Embryonic facial prominence (tissue), 1 donor: ENCODE results near the gene EXOSC10.
"Not testable (repeated sequence)": the region's sequence is repeated elsewhere in the genome, so short reads cannot be mapped to it uniquely, and the experiment has no call there.

Experiments used
- DNase-seq: peaks from one replicate; pipeline ENCODE4 v3.0.0-alpha.2; 2016; ENCODE audit errors: extremely low spot score

EXOSC10 gene

DNA sequence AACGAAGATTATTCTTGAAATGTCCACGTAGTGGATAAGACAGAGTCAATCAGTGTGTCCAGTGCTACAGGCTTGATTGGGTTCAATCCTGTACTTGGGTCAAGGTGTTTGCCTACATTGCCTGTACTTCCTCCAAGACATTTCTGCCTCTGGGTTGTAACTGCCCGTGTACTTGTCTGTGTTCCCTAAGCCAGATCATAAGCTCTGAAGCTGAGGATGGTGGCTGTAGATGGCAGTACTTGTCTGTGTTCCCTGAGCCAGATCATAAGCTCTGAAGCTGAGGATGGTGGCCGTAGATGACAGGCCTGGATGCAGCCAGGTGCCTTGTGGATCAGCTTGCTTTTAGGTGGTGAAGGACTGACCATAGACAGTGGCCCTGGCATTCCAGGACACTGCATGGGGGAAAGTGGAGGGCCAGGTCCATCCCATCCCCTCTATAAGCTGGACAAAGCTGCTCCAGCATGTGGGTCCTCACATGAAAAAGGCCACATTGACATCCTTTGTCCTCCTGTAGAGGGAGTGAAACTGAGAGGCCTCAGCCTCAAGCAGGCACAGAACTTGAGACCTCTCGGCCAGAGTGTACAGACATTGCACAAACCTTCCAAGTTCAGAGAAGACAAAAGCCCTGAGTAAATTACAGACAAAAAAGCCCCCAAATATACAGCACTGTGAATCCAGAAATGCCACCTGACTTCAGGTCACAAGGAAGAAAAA lies 37.9 kb downstream of the EXOSC10 start:
- DNase-seq = no peak

- DNase-seq = peak; percentile 78
Observed at GRCh38 chr1:11059968-11060830, 39.5 kb downstream of the EXOSC10 start, which contains the start of gene SRM. SRM (minus strand) TSS chr1:11060018; CDS start chr1:11059943, 75 bp downstream.

- no peak for DNase-seq
Observed at GRCh38 chr1:11059155-11059967, 40.3 kb downstream of the EXOSC10 start.

DNA sequence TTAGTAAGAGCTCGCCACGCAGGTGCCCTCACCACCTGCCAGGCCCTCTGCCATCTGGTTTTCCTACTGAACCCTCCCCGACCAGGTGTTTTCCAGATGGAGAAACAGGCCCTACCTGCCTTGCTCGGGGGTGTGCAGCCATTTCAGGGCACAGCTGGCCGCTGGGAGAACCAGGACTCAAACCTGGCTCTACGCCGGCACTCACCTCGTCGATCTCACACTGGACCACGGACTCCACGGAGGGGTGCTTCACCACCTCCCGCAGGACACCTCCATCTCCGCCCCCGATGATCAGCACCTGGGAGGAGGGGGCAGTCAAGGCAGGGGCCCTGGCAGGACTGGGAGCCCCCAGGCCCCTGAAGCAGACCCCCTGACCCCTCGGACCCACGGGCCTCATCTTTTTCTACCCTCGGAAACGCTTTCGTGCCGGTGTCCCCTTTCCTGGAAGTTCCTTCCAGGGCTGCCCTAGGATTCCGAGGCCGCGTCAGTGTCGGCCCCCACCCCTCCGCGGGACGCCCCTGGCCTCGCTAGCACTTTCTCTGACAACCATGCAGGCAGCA lies 41.0 kb downstream of the EXOSC10 start:
- DNase-seq = no peak

DNA sequence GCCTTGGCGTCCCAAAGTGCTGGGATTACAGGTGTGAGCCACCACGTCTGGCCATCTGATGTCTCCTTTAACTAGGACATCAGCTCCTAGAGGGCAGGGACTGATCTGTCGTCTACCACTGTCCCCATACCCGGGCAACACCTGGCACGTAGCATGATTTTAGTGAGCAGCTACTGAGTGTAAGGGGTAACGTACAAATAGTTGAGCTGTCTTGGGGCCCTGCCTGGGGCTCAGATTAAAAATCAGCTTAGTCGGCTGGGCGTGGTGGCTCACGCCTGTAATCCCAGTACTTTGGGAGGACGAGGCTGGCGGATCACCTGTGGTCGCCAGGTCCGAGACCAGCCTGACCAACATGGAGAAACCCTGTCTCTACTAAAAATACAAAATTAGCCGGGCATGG lies 41.6 kb downstream of the EXOSC10 start:
- DNase-seq = no peak

- DNase-seq = no peak
Observed at GRCh38 chr1:11057477-11057876, 42.2 kb downstream of the EXOSC10 start.

GRCh38 chr1:11056504-11056903 lies 43.2 kb downstream of the EXOSC10 start:
- no peak for DNase-seq

DNA sequence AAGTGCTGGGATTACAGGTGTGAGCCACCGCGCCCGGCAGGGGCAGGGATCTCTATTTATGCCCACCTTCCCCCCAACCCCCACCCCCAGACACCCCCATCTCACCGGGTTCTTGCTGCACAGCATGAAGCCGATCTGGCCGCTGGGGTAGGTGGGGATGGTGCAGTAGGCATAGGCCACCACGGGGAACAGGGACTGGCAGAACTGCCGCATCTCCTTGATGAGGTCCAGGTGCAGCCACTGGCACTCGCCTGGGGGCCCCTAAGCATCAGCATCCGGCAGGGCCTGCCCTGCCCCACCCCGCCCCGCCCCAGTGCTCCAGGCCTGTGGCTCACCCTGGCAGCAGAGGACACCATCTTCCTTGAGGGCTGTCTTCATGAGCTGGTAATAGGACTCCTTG lies 44.0 kb downstream of the EXOSC10 start:
- no peak for DNase-seq

GRCh38 chr1:11054666-11055065 lies 45.0 kb downstream of the EXOSC10 start:
- DNase-seq = no peak

- no peak for DNase-seq
Observed at GRCh38 chr1:11054181-11054580, 45.5 kb downstream of the EXOSC10 start.

GRCh38 chr1:11053758-11054137 lies 45.9 kb downstream of the EXOSC10 start:
- no peak for DNase-seq

DNA sequence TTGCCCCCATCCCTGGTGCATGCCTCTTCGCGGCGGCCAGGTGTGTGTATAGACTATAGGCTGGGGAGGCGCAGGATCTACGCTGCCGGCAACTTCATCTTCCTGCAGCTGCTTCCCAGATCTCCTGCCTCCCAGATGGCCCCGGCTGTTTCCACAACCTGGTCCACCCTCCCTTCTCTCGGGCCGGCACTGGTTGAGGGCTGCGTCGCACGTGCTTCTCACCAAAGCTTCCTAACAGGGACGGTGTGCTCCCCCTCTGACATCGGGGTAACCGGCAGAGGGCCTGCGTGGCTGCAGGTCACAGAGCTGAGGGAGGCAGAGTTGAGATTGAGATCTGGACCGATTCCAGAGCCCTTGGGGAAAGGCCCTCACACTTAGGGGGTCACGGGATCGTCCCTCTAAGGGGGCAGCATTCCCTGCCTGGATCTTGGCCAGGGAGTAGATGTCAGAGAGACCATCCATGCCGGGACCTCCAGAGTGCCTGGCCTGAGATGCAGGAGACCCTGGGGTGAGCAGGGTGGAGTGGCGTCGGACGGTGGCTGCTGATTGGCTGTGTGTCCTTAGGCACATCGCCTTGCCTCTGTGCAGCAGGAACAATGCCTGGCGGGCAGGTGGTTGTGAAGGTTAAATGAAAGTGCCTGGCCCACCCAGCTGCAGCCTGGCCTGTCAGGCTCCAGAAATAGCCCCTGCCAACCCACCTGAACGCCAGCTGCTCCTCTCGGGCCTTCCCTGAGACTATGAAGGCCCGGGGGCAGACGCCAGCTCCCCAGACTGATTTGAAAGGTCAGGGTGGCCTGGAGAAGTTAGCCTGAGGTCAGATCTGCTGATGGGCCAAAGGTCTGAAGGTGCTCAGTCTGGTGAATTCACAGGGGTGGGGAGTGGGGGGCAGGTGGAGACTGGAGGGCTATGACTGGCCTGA lies 46.6 kb downstream of the EXOSC10 start:
- DNase-seq = no peak

DNA sequence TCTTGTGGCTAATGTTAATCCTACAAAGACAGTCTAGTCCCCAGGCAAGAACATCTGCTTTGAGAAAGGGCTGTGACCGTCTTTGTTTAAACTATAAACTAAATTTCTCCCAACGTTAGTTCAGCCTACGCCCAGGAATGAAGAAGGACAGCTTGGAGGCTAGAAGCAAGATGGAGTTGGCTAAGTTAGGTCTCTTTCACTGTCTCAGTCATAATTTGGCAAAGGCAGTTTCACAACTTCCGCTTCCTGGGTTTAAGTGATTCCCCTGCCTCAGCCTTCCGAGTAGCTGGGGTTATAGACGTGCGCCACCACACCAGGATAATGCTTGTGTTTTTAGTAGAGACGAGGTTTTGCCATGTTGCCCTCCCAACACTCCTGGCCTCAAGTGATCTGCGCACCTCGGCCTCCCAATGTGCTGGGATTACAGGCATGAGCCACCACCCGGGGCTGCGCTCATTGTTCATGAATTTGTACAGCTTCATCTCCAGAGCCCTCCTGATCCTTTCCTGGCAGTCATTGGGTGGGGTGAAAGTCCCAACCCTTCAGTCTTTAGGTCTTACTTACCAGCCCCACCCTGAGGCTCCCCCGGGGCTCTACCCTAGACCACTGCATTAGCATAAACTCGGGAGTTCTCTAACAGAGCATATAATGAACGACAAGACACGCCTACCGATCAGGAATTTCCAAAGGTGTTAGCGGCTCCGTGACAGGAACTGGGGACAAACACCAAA lies 47.7 kb downstream of the EXOSC10 start:
- no peak for DNase-seq

- not testable (repeated sequence) for DNase-seq
Observed at GRCh38 chr1:11051121-11051520, 48.5 kb downstream of the EXOSC10 start.

DNA sequence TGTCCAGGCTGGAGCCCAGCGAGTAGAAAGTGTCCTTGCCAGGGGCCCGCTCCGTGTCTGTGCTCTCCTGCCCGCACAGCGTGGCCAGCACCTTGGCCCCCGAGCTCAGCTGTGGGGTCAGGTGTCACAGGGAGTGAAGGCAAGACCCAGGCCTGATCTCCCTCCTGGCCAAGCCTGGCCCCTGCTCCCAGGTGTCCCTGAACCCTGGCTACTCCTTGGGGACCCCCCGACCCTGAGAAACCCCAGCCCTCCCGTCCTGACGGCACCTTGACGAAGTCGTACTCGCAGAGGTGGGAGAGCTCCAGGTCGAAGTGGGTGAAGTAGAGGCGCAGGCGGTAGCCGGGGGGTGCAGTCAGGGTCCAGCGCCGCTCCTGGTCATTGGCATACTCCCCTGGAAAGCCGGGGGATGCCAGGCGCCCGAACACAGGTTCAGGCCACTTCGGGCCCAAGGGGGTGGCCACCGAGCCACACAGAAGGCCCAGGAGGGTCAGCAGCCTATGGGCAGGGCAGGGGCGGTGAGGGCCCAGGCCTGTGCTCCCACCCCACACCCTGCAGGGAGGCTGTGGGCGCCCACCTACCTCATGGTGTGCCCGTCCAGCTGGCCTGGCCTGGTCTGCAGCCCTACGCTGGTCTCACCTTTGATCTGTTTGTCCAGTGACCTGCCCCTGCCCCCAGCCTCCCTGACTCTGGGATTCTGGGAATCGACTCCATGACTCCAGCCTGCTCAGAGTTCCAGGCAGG lies 52.9 kb downstream of the EXOSC10 start, which contains the start of gene MASP2:
Gene MASP2, minus strand, starts transcription at position 615 of the 741 bp plus-strand sequence. Its CDS starts 32 bp downstream, at position 583.
- no peak for DNase-seq

- no peak for DNase-seq
Observed at GRCh38 chr1:11046270-11046566, 53.5 kb downstream of the EXOSC10 start.

DNA sequence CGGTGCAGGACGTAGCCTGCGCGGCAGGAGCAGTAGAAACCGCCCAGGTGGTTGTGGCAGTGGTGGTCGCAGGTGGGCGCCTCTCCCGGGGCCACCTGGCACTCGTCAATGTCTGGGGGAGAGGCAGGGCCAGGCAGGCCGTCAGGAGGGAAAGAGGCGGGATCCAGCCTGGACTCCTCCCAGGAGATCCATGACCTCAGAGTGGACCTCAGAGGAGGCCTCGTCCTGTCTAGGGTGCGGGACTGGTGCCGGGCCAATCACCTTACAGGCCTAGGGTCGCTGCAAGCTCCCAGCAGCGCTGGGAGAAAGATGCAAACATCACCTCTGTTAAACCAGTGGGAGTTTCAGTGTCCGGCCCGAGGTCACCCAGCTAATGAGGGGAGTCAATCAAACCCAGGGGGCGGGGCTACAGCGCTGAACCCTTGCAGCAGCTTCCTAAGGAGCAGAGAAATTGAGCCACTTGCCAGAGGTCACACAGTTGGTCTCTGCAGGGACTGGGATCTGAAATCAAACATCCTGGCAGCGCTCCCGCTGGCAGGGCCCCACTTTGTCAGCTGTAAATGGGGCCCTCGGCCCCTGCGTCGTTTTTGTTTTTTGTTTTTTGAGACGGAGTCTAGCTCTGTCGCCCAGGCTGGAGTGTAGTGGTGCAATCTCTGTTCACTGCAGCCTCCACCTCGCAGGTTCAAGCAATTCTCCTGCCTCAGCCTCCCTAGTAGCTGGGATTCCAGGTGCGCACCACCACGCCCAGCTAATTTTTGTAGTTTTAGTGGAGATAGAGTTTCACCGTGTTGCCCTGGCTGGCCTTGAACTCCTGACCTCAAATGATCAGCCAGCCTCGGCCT lies 54.0 kb downstream of the EXOSC10 start:
- no peak for DNase-seq

GRCh38 chr1:11044849-11045427 lies 54.7 kb downstream of the EXOSC10 start:
- no peak for DNase-seq
